WI38 (cell line): ENCODE results near the gene CHL1.
A peak's percentile ranks its signal among the peaks of the same experiment; 100 is the strongest.

Source experiments
- H3K4me3 ChIP-seq: 2 replicates; pipeline ENCODE4 v1.5.1; 2011; ENCODE audit warnings: low read depth, mild to moderate bottlenecking, control low read depth, low read length
- CTCF ChIP-seq: IDR thresholded peaks from 2 replicates; pipeline ENCODE4 v1.5.1; 2012; ENCODE audit warnings: low read depth, mild to moderate bottlenecking, control low read depth, low read length

CHL1 gene

GRCh38 chr3:373193-373779 is 176.7 kb downstream of the CHL1 start:
- no peak for TF ChIP-seq CTCF
- no peak overlapping the region for H3K4me3 ChIP-seq

GRCh38 chr3:374459-374858 is 177.9 kb downstream of the CHL1 start:
- H3K4me3 ChIP-seq: no peak overlapping the region
- TF ChIP-seq CTCF: no peak

- TF ChIP-seq CTCF: peak; percentile 21; the same call in 1 of the 2 replicates
- peak overlapping the region; percentile 28; the same call in 1 of the 2 replicates for H3K4me3 ChIP-seq
Observed at GRCh38 chr3:377158-377561, 180.6 kb downstream of the CHL1 start.

- no peak overlapping the region for H3K4me3 ChIP-seq
- no peak for TF ChIP-seq CTCF
Observed at GRCh38 chr3:380801-381200, 184.2 kb downstream of the CHL1 start.

GRCh38 chr3:385151-385550 is 188.6 kb downstream of the CHL1 start:
- no peak overlapping the region for H3K4me3 ChIP-seq
- no peak for TF ChIP-seq CTCF

- no peak overlapping the region for H3K4me3 ChIP-seq
- no peak for TF ChIP-seq CTCF
Observed at GRCh38 chr3:394775-395174, 198.2 kb downstream of the CHL1 start.

- TF ChIP-seq CTCF: no peak
- H3K4me3 ChIP-seq: no peak overlapping the region
Observed at GRCh38 chr3:396293-396692, 199.7 kb downstream of the CHL1 start.
